ENCODE measurements around the gene C7orf57. TPM values are rescaled to one million over a fixed set of nuclear protein-coding genes. Genes with fewer than 3 reads are reported as not detected.
A peak's percentile ranks its signal among the peaks of the same experiment; 100 is the strongest.
"Not testable (repeated sequence)": the region's sequence is repeated elsewhere in the genome, so short reads cannot be mapped to it uniquely, and the experiment has no call there.

C7orf57 gene
- total RNA-seq, 1 donor from 2014 or later: not detected

GRCh38 chr7:48078470-48078869 is 43.1 kb downstream of the C7orf57 start:
- Mint-ChIP-seq H3K27ac (no peak overlapping the region), H3K4me3 (no peak overlapping the region), H3K27me3 (peaks cover 8% of the 10 kb centered on the region), H3K36me3 (ENCODE audit: low read depth) (no peaks in the 10 kb centered on the region), H3K9me3 (no peaks in the 10 kb centered on the region), H3K4me1 (peaks cover 1% of the 10 kb centered on the region)
- TF ChIP-seq, protein P1, sequence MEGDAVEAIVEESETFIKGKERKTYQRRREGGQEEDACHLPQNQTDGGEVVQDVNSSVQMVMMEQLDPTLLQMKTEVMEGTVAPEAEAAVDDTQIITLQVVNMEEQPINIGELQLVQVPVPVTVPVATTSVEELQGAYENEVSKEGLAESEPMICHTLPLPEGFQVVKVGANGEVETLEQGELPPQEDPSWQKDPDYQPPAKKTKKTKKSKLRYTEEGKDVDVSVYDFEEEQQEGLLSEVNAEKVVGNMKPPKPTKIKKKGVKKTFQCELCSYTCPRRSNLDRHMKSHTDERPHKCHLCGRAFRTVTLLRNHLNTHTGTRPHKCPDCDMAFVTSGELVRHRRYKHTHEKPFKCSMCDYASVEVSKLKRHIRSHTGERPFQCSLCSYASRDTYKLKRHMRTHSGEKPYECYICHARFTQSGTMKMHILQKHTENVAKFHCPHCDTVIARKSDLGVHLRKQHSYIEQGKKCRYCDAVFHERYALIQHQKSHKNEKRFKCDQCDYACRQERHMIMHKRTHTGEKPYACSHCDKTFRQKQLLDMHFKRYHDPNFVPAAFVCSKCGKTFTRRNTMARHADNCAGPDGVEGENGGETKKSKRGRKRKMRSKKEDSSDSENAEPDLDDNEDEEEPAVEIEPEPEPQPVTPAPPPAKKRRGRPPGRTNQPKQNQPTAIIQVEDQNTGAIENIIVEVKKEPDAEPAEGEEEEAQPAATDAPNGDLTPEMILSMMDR (IDR thresholded peaks at IDR 0.05): no peak
- intact Hi-C loops (cut with micrococcal nuclease): no loop called here
- DNase-seq: no peak
- ATAC-seq (ENCODE audit: low read depth): no peak
- POLR2A ChIA-PET: no interaction called here
- CTCF ChIA-PET: no interaction called here

- intact Hi-C loops (cut with micrococcal nuclease): loop anchor here (10.0 kb wide), 1 partner anchor 508 kb away; no protein-coding TSS in a partner anchor
- H3K36me3 Mint-ChIP-seq (ENCODE audit: low read depth); H3K27ac Mint-ChIP-seq; H3K27me3 Mint-ChIP-seq; DNase-seq; ATAC-seq (ENCODE audit: low read depth); H3K4me3 Mint-ChIP-seq; H3K9me3 Mint-ChIP-seq; POLR2A ChIA-PET: not testable (repeated sequence)
- CTCF ChIA-PET: interaction anchor here (0.8 to 1.5 kb wide), 3 partner anchors 10 to 94 kb away, joined by 3 to 5 read pairs (median 3); no protein-coding TSS in a partner anchor
- H3K4me1 Mint-ChIP-seq: peaks cover 32% of the 10 kb centered on the region
Measured at GRCh38 chr7:48082378-48082777, 47.0 kb downstream of the C7orf57 start.

- Mint-ChIP-seq H3K27me3 (peaks cover 8% of the 10 kb centered on the region), H3K9me3 (no peaks in the 10 kb centered on the region), H3K36me3 (ENCODE audit: low read depth) (no peaks in the 10 kb centered on the region), H3K4me3 (no peak overlapping the region), H3K27ac (no peak overlapping the region), H3K4me1 (peaks cover 40% of the 10 kb centered on the region)
- DNase-seq (no peak), ATAC-seq (ENCODE audit: low read depth) (no peak)
- ChIA-PET CTCF (interaction anchor here (0.9 to 1.1 kb wide), 2 partner anchors 27 to 91 kb away, joined by 3 read pairs; no protein-coding TSS in a partner anchor), POLR2A (no interaction called here)
- intact Hi-C loops (cut with micrococcal nuclease): loop anchor here (1.0 to 10.0 kb wide), 2 partner anchors 12 to 508 kb away; no protein-coding TSS in a partner anchor
- TF ChIP-seq, protein P1 (IDR thresholded peaks at IDR 0.05): no peak
Measured at GRCh38 chr7:48083114-48083830, 47.9 kb downstream of the C7orf57 start.

GRCh38 chr7:48084727-48085432 is 49.5 kb downstream of the C7orf57 start:
- intact Hi-C loops (cut with micrococcal nuclease): loop anchor here (1.0 to 10.0 kb wide), 9 partner anchors 25 to 604 kb away; partner anchors contain the start of genes C7orf57 and HUS1
- Mint-ChIP-seq H3K27me3 (peaks cover 4% of the 10 kb centered on the region), H3K27ac (peak overlapping the region; percentile 91), H3K4me3 (peak overlapping the region; percentile 78), H3K9me3 (no peaks in the 10 kb centered on the region), H3K4me1 (peaks cover 47% of the 10 kb centered on the region), H3K36me3 (ENCODE audit: low read depth) (no peaks in the 10 kb centered on the region)
- peak; percentile 55 for DNase-seq
- ChIA-PET CTCF (interaction anchor here (1.1 to 1.3 kb wide), 3 partner anchors 25 to 140 kb away, joined by 3 to 4 read pairs (median 4); no protein-coding TSS in a partner anchor), POLR2A (interaction anchor here (0.6 to 1.8 kb wide), 7 partner anchors 31 to 598 kb away, joined by 3 to 9 read pairs (median 4); partner anchors contain the start of gene HUS1)
- TF ChIP-seq, protein P1 (IDR thresholded peaks at IDR 0.05): no peak
- ATAC-seq (ENCODE audit: low read depth): peak; percentile 59

- TF ChIP-seq, protein P1 (IDR thresholded peaks at IDR 0.05): no peak
Measured at GRCh38 chr7:48085433-48085791, 50.1 kb downstream of the C7orf57 start.

More at GRCh38 chr7:48085433-48085791, 50.1 kb downstream of the C7orf57 start:
- peak overlapping the region; percentile 91 for H3K27ac Mint-ChIP-seq
- H3K27me3 Mint-ChIP-seq: peaks cover 4% of the 10 kb centered on the region
- CTCF ChIA-PET: interaction anchor here (1.1 to 1.3 kb wide), 3 partner anchors 25 to 140 kb away, joined by 3 to 4 read pairs (median 4); no protein-coding TSS in a partner anchor
- intact Hi-C loops (cut with micrococcal nuclease): loop anchor here (1.0 to 10.0 kb wide), 9 partner anchors 25 to 605 kb away; partner anchors contain the start of genes C7orf57 and HUS1
- DNase-seq (no peak), ATAC-seq (ENCODE audit: low read depth) (no peak)
- H3K4me1 Mint-ChIP-seq: peaks cover 52% of the 10 kb centered on the region
- POLR2A ChIA-PET: interaction anchor here (0.6 to 1.8 kb wide), 6 partner anchors 94 to 598 kb away, joined by 3 to 9 read pairs (median 4); partner anchors contain the start of gene HUS1
- no peaks in the 10 kb centered on the region for H3K36me3 Mint-ChIP-seq (ENCODE audit: low read depth)
- H3K4me3 Mint-ChIP-seq: peak overlapping the region; percentile 78
- H3K9me3 Mint-ChIP-seq: no peaks in the 10 kb centered on the region

Measured in activated B cell treated with CpG ODN at 0.5 μM for 24 hours (primary cell).